GM12878 (cell line): Measurements from ENCODE around the gene RAP1A.

Experiments
- BRCA1 ChIP-seq: IDR thresholded peaks from 2 replicates; pipeline ENCODE4 v1.6.1; 2011; ENCODE audit warnings: low read depth, low read length, improper control_type of control experiment
- CEBPB ChIP-seq, 2 experiments: fragments of 150-350 bp in 1 of 2; IDR thresholded peaks; 2 replicates each; pipeline ENCODE4 v1.6.1; 2012 to 2014; ENCODE audit warnings: low read depth in 2 of 2, low read length in 2 of 2, borderline replicate concordance in 1 of 2, inconsistent platforms in 1 of 2
- CTCF ChIP-seq, 3 experiments: IDR thresholded peaks in 2 of 3; conservative IDR thresholded peaks in 1 of 3; 2 replicates each; pipeline ENCODE4 v1.5.1; 2011; ENCODE audit warnings: low read depth in 3 of 3, low read length in 3 of 3, mild to moderate bottlenecking in 3 of 3, control low read depth in 2 of 3, moderate library complexity in 2 of 3, inconsistent platforms in 1 of 3, mixed read lengths in 1 of 3; ENCODE audit not compliant: control insufficient read depth in 2 of 3, insufficient read depth in 1 of 3; ENCODE audit errors: extremely low read depth in 1 of 3
- ESRRA ChIP-seq: IDR thresholded peaks from 2 replicates; pipeline ENCODE4 v1.6.1; 2012; ENCODE audit warnings: mild to moderate bottlenecking, low read length, improper control_type of control experiment
- EZH2 ChIP-seq: IDR thresholded peaks from 2 replicates; pipeline ENCODE4 v1.6.1; 2012; ENCODE audit warnings: low read depth, mild to moderate bottlenecking, control low read depth, inconsistent platforms, low read length, borderline replicate concordance; ENCODE audit not compliant: control insufficient read depth
- MLLT1 ChIP-seq: fragments of 450-650 bp; IDR thresholded peaks from 2 replicates; pipeline ENCODE4 v1.6.1; 2016; ENCODE audit warnings: mild to moderate bottlenecking
- NFXL1 ChIP-seq: fragments of 450-650 bp; IDR thresholded peaks from 2 replicates; pipeline ENCODE4 v1.6.1; 2017; ENCODE audit warnings: antibody characterized with exemption, mild to moderate bottlenecking, borderline replicate concordance
- POLR2A ChIP-seq: IDR thresholded peaks from 2 replicates; pipeline ENCODE4 v1.6.1; 2011; ENCODE audit warnings: low read depth, mild to moderate bottlenecking, low read length
- RAD21 ChIP-seq: IDR thresholded peaks from 2 replicates; pipeline ENCODE4 v1.6.1; 2011; ENCODE audit warnings: mild to moderate bottlenecking, low read depth, low read length, moderate library complexity; ENCODE audit not compliant: insufficient read depth
- TAF1 ChIP-seq: IDR thresholded peaks from 2 replicates; pipeline ENCODE4 v1.6.1; 2011; ENCODE audit warnings: mild to moderate bottlenecking, low read depth, low read length, borderline replicate concordance
- TCF12 ChIP-seq: IDR thresholded peaks from 2 replicates; pipeline ENCODE4 v1.6.1; 2011; ENCODE audit warnings: low read depth, mild to moderate bottlenecking, low read length
- ZBED1 ChIP-seq: IDR thresholded peaks from 2 replicates; pipeline ENCODE4 v1.6.1; 2016; ENCODE audit warnings: borderline replicate concordance
- ZNF274 ChIP-seq: IDR thresholded peaks from one replicate; pipeline ENCODE4 v1.8.0; 2011; ENCODE audit not compliant: insufficient read length, insufficient read depth
- ZSCAN29 ChIP-seq: fragments of 450-650 bp; IDR thresholded peaks from 2 replicates; pipeline ENCODE4 v1.6.1; 2017; ENCODE audit warnings: mild to moderate bottlenecking, moderate library complexity

GRCh38 chr1:111695801-111696200 lies 76.2 kb downstream of the RAP1A start:
- no peak for TF ChIP-seq ESRRA
- no peak for TF ChIP-seq TAF1
- no peak for TF ChIP-seq ZNF274
- TF ChIP-seq CTCF (IDR thresholded peaks at IDR 0.05 in 2 of 3, conservative IDR thresholded peaks at IDR 0.05 in 1 of 3; ENCODE audit: control insufficient read depth in 2 of 3, extremely low read depth in 1 of 3, insufficient read depth in 1 of 3, low read depth in 3 of 3, low read length in 3 of 3): no peak
- TF ChIP-seq RAD21: no peak
- TF ChIP-seq MLLT1: no peak
- no peak for TF ChIP-seq ZSCAN29
- no peak for TF ChIP-seq POLR2A
- TF ChIP-seq TCF12: no peak
- TF ChIP-seq CEBPB (IDR thresholded peaks at IDR 0.05; ENCODE audit: borderline replicate concordance in 1 of 2, low read depth in 2 of 2, low read length in 2 of 2): no peak
- no peak for TF ChIP-seq NFXL1
- no peak for TF ChIP-seq BRCA1
- TF ChIP-seq EZH2: no peak
- no peak for TF ChIP-seq ZBED1
